IMR-90 (cell line): ENCODE data around the gene MUSTN1.

ENCODE experiments used
- BHLHE40 ChIP-seq: fragments of 150-350 bp; IDR thresholded peaks from 2 replicates; pipeline ENCODE4 v1.6.1; 2016; ENCODE audit warnings: mild to moderate bottlenecking, low read depth, low read length
- CHD1 ChIP-seq: IDR thresholded peaks from 2 replicates; pipeline ENCODE4 v1.6.1; 2012; ENCODE audit warnings: low read depth, low read length, improper control_type of control experiment
- FOS ChIP-seq: fragments of 150-350 bp; IDR thresholded peaks from 2 replicates; pipeline ENCODE4 v1.6.1; 2016; ENCODE audit warnings: low read depth, low read length
- MAZ ChIP-seq: IDR thresholded peaks from 2 replicates; pipeline ENCODE4 v1.6.1; 2012; ENCODE audit warnings: low read depth, mild to moderate bottlenecking, low read length, improper control_type of control experiment, moderate library complexity, borderline replicate concordance
- NFE2L2 ChIP-seq: fragments of 150-350 bp; IDR thresholded peaks from 2 replicates; pipeline ENCODE4 v1.6.1; 2016; ENCODE audit warnings: low read depth, mild to moderate bottlenecking, low read length
- POLR2A ChIP-seq: IDR thresholded peaks from 2 replicates; pipeline ENCODE4 v1.6.1; 2012; ENCODE audit warnings: mild to moderate bottlenecking, low read depth, low read length
- RAD21 ChIP-seq: IDR thresholded peaks from 2 replicates; pipeline ENCODE4 v1.6.1; 2012; ENCODE audit warnings: low read length, improper control_type of control experiment
- RFX5 ChIP-seq: IDR thresholded peaks from 2 replicates; pipeline ENCODE4 v1.8.0; 2012; ENCODE audit warnings: low read depth, mild to moderate bottlenecking, low read length, moderate library complexity
- SMC3 ChIP-seq: fragments of 150-350 bp; IDR thresholded peaks from 2 replicates; pipeline ENCODE4 v1.6.1; 2016; ENCODE audit warnings: low read depth, mild to moderate bottlenecking, antibody characterized with exemption, low read length, moderate library complexity
- TF ChIP-seq, protein P1 (sequence below): conservative IDR thresholded peaks from 2 replicates; pipeline ENCODE4 v1.5.1; 2012; ENCODE audit warnings: mild to moderate bottlenecking, low read depth, low read length, improper control_type of control experiment

DNA sequence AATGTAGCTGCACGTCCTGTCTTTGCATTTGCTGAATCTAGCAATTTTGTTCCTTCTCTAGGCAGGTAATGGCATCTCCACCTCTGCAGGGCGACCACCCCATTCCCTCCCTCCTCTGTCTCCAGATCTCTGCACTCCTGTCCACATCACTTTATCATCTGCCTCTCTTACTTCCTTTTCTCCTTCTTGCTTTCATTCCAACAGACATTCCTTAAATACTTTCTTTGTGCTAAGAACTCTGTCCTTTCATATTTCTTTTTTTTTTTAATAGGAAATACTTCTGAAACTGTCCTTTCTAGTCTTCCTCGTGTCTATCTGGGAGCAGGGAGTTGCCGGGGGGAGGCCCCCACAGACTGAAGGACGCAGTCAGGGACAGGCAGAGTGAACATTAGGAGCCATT lies 33.0 kb downstream of the MUSTN1 start:
- TF ChIP-seq POLR2A = no peak
- TF ChIP-seq, protein P1, sequence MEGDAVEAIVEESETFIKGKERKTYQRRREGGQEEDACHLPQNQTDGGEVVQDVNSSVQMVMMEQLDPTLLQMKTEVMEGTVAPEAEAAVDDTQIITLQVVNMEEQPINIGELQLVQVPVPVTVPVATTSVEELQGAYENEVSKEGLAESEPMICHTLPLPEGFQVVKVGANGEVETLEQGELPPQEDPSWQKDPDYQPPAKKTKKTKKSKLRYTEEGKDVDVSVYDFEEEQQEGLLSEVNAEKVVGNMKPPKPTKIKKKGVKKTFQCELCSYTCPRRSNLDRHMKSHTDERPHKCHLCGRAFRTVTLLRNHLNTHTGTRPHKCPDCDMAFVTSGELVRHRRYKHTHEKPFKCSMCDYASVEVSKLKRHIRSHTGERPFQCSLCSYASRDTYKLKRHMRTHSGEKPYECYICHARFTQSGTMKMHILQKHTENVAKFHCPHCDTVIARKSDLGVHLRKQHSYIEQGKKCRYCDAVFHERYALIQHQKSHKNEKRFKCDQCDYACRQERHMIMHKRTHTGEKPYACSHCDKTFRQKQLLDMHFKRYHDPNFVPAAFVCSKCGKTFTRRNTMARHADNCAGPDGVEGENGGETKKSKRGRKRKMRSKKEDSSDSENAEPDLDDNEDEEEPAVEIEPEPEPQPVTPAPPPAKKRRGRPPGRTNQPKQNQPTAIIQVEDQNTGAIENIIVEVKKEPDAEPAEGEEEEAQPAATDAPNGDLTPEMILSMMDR = no peak
- TF ChIP-seq MAZ = no peak
- TF ChIP-seq SMC3 = no peak
- no peak for TF ChIP-seq BHLHE40
- TF ChIP-seq RAD21 = no peak
- no peak for TF ChIP-seq CHD1
- no peak for TF ChIP-seq FOS
- TF ChIP-seq NFE2L2 = no peak
- no peak for TF ChIP-seq RFX5
